ENCODE results near the gene RPSA. TPM values are rescaled to one million over a fixed set of nuclear protein-coding genes. Genes with fewer than 3 reads are reported as not detected.

The RPSA gene
- total RNA-seq, 1 experiment from 2014 or later = 2,077 TPM

DNA sequence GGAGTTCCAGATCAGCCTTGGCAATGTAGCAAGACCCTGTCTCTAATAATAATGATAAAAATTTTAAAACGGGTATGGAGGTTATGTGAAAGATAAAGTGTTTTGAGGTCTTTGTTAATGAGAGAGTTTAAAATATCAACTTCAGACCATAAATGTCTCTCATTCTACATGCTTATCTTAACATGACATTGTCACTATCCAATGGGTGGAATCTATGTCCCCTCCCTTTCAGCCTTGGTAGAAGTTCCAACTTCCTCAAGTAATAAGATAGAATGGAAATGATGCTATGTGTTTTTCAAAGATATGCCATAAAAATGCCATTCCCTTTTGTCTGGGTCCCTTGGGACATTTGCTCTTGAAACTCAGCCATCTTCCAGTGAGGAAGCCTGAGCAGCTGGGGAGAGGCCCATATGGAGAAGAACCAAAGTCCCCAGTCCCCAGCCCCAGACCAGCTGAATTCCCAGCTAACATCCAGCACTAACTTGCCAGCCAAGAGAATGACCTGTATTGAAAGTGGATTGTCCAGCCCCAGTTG, 17.0 kb downstream of the RPSA start:
- Histone ChIP-seq H3K27ac (ENCODE audit: insufficient read length, low read depth, low read length) (no peak overlapping the region), H3K4ac (ENCODE audit: low read depth, low read length) (no peak overlapping the region), H2BK20ac (ENCODE audit: low read depth, low read length, poor library complexity, severe bottlenecking) (no peak overlapping the region), H3K9me3 (ENCODE audit: control insufficient read depth, low read depth, low read length) (no peaks in the 10 kb centered on the region), H2BK12ac (ENCODE audit: insufficient read length, low read depth, low read length) (no peak overlapping the region), H2BK120ac (ENCODE audit: low read depth, low read length, poor library complexity, severe bottlenecking) (no peak overlapping the region), H3K27me3 (ENCODE audit: insufficient read depth, low read length) (no peaks in the 10 kb centered on the region), H3K18ac (ENCODE audit: insufficient read length, low read depth, low read length) (no peak overlapping the region), H3K56ac (ENCODE audit: insufficient read length, low read depth, low read length) (no peak overlapping the region), H2BK5ac (ENCODE audit: insufficient read length, low read length) (no peak overlapping the region), H2AFZ (ENCODE audit: low read length) (no peak overlapping the region), H3K23me2 (ENCODE audit: insufficient read length, low read depth, low read length, poor library complexity, severe bottlenecking) (no peaks in the 10 kb centered on the region), H4K5ac (ENCODE audit: insufficient read length, low read depth, low read length) (no peak overlapping the region), H3T11ph (ENCODE audit: low read length) (no peak overlapping the region), H3K14ac (ENCODE audit: insufficient read depth, low read length) (no peak overlapping the region), H3K23ac (ENCODE audit: insufficient read length, low read depth, low read length) (no peak overlapping the region), H3K79me1 (ENCODE audit: insufficient read depth, low read depth, low read length, poor library complexity, severe bottlenecking) (no peaks in the 10 kb centered on the region), H3K79me2 (ENCODE audit: insufficient read depth, low read length) (no peaks in the 10 kb centered on the region), H4K20me1 (ENCODE audit: control insufficient read depth, insufficient read depth, insufficient read length) (no peaks in the 10 kb centered on the region), H2BK15ac (ENCODE audit: low read depth, low read length) (no peak overlapping the region), H3K9ac (ENCODE audit: extremely low read depth, insufficient read length, low read length) (no peak overlapping the region), H4K8ac (replicated peaks; ENCODE audit: insufficient read length, low read depth, low read length) (no peak overlapping the region), H3K4me2 (ENCODE audit: insufficient read depth, insufficient read length, low read length) (no peak overlapping the region), H2AK5ac (ENCODE audit: insufficient read length, low read length) (no peak overlapping the region), H3K4me1 (ENCODE audit: insufficient read depth, low read length) (no peaks in the 10 kb centered on the region), H4K91ac (ENCODE audit: insufficient read length, low read depth, low read length) (no peak overlapping the region)
- Mint-ChIP-seq H3K27ac (no peak overlapping the region), H3K4me1 (peaks cover 9 to 17% of the 10 kb centered on the region in 2 experiments), H3K4me3 (no peak overlapping the region), H3K36me3 (ENCODE audit: insufficient read depth in 1 of 3, low read depth in 3 of 3) (peaks cover 0 to 5% (median 0%) of the 10 kb centered on the region in 3 experiments; a peak in 2 of 7 replicates), H3K27me3 (ENCODE audit: low read depth) (peaks cover 5% of the 10 kb centered on the region; the same call in 1 of the 2 replicates), H3K9me3 (no peaks in the 10 kb centered on the region)
- TF ChIP-seq, protein P1, sequence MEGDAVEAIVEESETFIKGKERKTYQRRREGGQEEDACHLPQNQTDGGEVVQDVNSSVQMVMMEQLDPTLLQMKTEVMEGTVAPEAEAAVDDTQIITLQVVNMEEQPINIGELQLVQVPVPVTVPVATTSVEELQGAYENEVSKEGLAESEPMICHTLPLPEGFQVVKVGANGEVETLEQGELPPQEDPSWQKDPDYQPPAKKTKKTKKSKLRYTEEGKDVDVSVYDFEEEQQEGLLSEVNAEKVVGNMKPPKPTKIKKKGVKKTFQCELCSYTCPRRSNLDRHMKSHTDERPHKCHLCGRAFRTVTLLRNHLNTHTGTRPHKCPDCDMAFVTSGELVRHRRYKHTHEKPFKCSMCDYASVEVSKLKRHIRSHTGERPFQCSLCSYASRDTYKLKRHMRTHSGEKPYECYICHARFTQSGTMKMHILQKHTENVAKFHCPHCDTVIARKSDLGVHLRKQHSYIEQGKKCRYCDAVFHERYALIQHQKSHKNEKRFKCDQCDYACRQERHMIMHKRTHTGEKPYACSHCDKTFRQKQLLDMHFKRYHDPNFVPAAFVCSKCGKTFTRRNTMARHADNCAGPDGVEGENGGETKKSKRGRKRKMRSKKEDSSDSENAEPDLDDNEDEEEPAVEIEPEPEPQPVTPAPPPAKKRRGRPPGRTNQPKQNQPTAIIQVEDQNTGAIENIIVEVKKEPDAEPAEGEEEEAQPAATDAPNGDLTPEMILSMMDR (conservative IDR thresholded peaks at IDR 0.05) = no peak
- WGBS (ENCODE audit: extremely low coverage, insufficient read length, low lambda C conversion rate) = 100% methylated on average over 1 of the region's 1 CpG
- DNase-seq = no peak
